Measurements from ENCODE around the gene EPS15.

- TF ChIP-seq TCF12 (IDR thresholded peaks at IDR 0.05) = no peak
- TF ChIP-seq, protein P1, sequence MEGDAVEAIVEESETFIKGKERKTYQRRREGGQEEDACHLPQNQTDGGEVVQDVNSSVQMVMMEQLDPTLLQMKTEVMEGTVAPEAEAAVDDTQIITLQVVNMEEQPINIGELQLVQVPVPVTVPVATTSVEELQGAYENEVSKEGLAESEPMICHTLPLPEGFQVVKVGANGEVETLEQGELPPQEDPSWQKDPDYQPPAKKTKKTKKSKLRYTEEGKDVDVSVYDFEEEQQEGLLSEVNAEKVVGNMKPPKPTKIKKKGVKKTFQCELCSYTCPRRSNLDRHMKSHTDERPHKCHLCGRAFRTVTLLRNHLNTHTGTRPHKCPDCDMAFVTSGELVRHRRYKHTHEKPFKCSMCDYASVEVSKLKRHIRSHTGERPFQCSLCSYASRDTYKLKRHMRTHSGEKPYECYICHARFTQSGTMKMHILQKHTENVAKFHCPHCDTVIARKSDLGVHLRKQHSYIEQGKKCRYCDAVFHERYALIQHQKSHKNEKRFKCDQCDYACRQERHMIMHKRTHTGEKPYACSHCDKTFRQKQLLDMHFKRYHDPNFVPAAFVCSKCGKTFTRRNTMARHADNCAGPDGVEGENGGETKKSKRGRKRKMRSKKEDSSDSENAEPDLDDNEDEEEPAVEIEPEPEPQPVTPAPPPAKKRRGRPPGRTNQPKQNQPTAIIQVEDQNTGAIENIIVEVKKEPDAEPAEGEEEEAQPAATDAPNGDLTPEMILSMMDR (IDR thresholded peaks at IDR 0.05) = no peak
- no peak for TF ChIP-seq NFIC (IDR thresholded peaks at IDR 0.05; ENCODE audit: borderline replicate concordance)
- no peak for TF ChIP-seq FOSL2 (IDR thresholded peaks at IDR 0.05; ENCODE audit: borderline replicate concordance, low read depth)
- TF ChIP-seq GABPA (IDR thresholded peaks at IDR 0.05; ENCODE audit: low read depth) = no peak
- no peak for TF ChIP-seq TAF1 (IDR thresholded peaks at IDR 0.05; ENCODE audit: borderline replicate concordance, low read depth, low read length)
- no peak for TF ChIP-seq EZH2phosphoT487 (IDR thresholded peaks at IDR 0.05; ENCODE audit: borderline replicate concordance, low read depth)
- TF ChIP-seq EP300 (IDR thresholded peaks at IDR 0.05; ENCODE audit: borderline replicate concordance in 1 of 2, low read depth in 1 of 2, low read length in 1 of 2) = no peak
Measured at GRCh38 chr1:51321924-51322280, 197.2 kb downstream of the EPS15 start.

All from SK-N-SH (cell line).